Mucosa of stomach (tissue), 1 donor: ENCODE measurements around the gene MYCBP2.
"Not testable (repeated sequence)": the region's sequence is repeated elsewhere in the genome, so short reads cannot be mapped to it uniquely, and the experiment has no call there.

Experiments used
- H3K27me3 ChIP-seq: one replicate; pipeline ENCODE4 v1.7.0; 2013; ENCODE audit warnings: mild to moderate bottlenecking, low read length; ENCODE audit not compliant: control insufficient read depth, insufficient read depth
- H3K36me3 ChIP-seq: one replicate; pipeline ENCODE4 v1.7.0; 2013; ENCODE audit warnings: low read length; ENCODE audit not compliant: control insufficient read depth, insufficient read depth
- H3K4me1 ChIP-seq: one replicate; pipeline ENCODE4 v1.7.0; 2013; ENCODE audit warnings: mild to moderate bottlenecking, low read length; ENCODE audit not compliant: control insufficient read depth, insufficient read depth
- H3K4me3 ChIP-seq: one replicate; pipeline ENCODE4 v1.7.0; 2013; ENCODE audit warnings: low read length
- H3K9ac ChIP-seq: one replicate; pipeline ENCODE4 v1.7.0; 2013; ENCODE audit warnings: mild to moderate bottlenecking, low read length, moderate library complexity
- H3K9me3 ChIP-seq: one replicate; pipeline ENCODE4 v1.7.0; 2013; ENCODE audit warnings: mild to moderate bottlenecking, low read length, moderate library complexity; ENCODE audit not compliant: control insufficient read depth
- donor health status: Pancreatic carcinoma.

MYCBP2 gene

GRCh38 chr13:77285098-77285497 lies 41.8 kb downstream of the MYCBP2 start:
- H3K27me3 ChIP-seq = no peaks in the 10 kb centered on the region
- no peaks in the 10 kb centered on the region for H3K4me1 ChIP-seq
- H3K4me3 ChIP-seq = no peak overlapping the region
- H3K36me3 ChIP-seq = no peaks in the 10 kb centered on the region
- no peaks in the 10 kb centered on the region for H3K9me3 ChIP-seq
- H3K9ac ChIP-seq = no peak overlapping the region

GRCh38 chr13:77274126-77274525 lies 52.8 kb downstream of the MYCBP2 start:
- H3K36me3 ChIP-seq = no peaks in the 10 kb centered on the region
- H3K9me3 ChIP-seq = no peaks in the 10 kb centered on the region
- H3K4me3 ChIP-seq = no peak overlapping the region
- H3K27me3 ChIP-seq = no peaks in the 10 kb centered on the region
- H3K4me1 ChIP-seq = no peaks in the 10 kb centered on the region
- no peak overlapping the region for H3K9ac ChIP-seq

- Histone ChIP-seq H3K36me3 (no peaks in the 10 kb centered on the region), H3K9ac (no peak overlapping the region), H3K4me1 (no peaks in the 10 kb centered on the region), H3K4me3 (no peak overlapping the region), H3K27me3 (no peaks in the 10 kb centered on the region), H3K9me3 (no peaks in the 10 kb centered on the region)
Measured at GRCh38 chr13:77269141-77269540, 57.8 kb downstream of the MYCBP2 start.

GRCh38 chr13:77267362-77267761 lies 59.5 kb downstream of the MYCBP2 start:
- H3K36me3 ChIP-seq = no peaks in the 10 kb centered on the region
- no peak overlapping the region for H3K4me3 ChIP-seq
- H3K9ac ChIP-seq = no peak overlapping the region
- no peaks in the 10 kb centered on the region for H3K4me1 ChIP-seq
- H3K27me3 ChIP-seq = no peaks in the 10 kb centered on the region
- H3K9me3 ChIP-seq = no peaks in the 10 kb centered on the region

- Histone ChIP-seq H3K36me3 (no peaks in the 10 kb centered on the region), H3K27me3 (no peaks in the 10 kb centered on the region), H3K4me1 (no peaks in the 10 kb centered on the region), H3K9ac (no peak overlapping the region), H3K4me3 (no peak overlapping the region), H3K9me3 (no peaks in the 10 kb centered on the region)
Measured at GRCh38 chr13:77265336-77265735, 61.6 kb downstream of the MYCBP2 start.

- H3K4me3 ChIP-seq = no peak overlapping the region
- H3K27me3 ChIP-seq = no peaks in the 10 kb centered on the region
- H3K36me3 ChIP-seq = no peaks in the 10 kb centered on the region
- no peak overlapping the region for H3K9ac ChIP-seq
- no peaks in the 10 kb centered on the region for H3K4me1 ChIP-seq
- H3K9me3 ChIP-seq = no peaks in the 10 kb centered on the region
Measured at GRCh38 chr13:77262198-77262597, 64.7 kb downstream of the MYCBP2 start.

- H3K9me3 ChIP-seq = no peaks in the 10 kb centered on the region
- no peak overlapping the region for H3K4me3 ChIP-seq
- no peak overlapping the region for H3K9ac ChIP-seq
- no peaks in the 10 kb centered on the region for H3K27me3 ChIP-seq
- H3K4me1 ChIP-seq = no peaks in the 10 kb centered on the region
- no peaks in the 10 kb centered on the region for H3K36me3 ChIP-seq
Measured at GRCh38 chr13:77250975-77251374, 75.9 kb downstream of the MYCBP2 start.

- H3K4me1 ChIP-seq, H3K9ac ChIP-seq, H3K36me3 ChIP-seq, H3K4me3 ChIP-seq, H3K9me3 ChIP-seq, H3K27me3 ChIP-seq: not testable (repeated sequence)
Measured at GRCh38 chr13:77245224-77245623, 81.7 kb downstream of the MYCBP2 start.

- no peak overlapping the region for H3K4me3 ChIP-seq
- no peaks in the 10 kb centered on the region for H3K36me3 ChIP-seq
- no peaks in the 10 kb centered on the region for H3K9me3 ChIP-seq
- no peak overlapping the region for H3K9ac ChIP-seq
- no peaks in the 10 kb centered on the region for H3K4me1 ChIP-seq
- no peaks in the 10 kb centered on the region for H3K27me3 ChIP-seq
Measured at GRCh38 chr13:77239312-77239711, 87.6 kb downstream of the MYCBP2 start.

- Histone ChIP-seq H3K9ac (no peak overlapping the region), H3K9me3 (no peaks in the 10 kb centered on the region), H3K27me3 (no peaks in the 10 kb centered on the region), H3K4me1 (no peaks in the 10 kb centered on the region), H3K4me3 (no peak overlapping the region), H3K36me3 (no peaks in the 10 kb centered on the region)
Measured at GRCh38 chr13:77235456-77236022, 91.4 kb downstream of the MYCBP2 start.

GRCh38 chr13:77233159-77233558 lies 93.7 kb downstream of the MYCBP2 start:
- H3K9me3 ChIP-seq = no peaks in the 10 kb centered on the region
- H3K4me1 ChIP-seq = no peaks in the 10 kb centered on the region
- H3K4me3 ChIP-seq = no peak overlapping the region
- no peaks in the 10 kb centered on the region for H3K27me3 ChIP-seq
- H3K36me3 ChIP-seq = no peaks in the 10 kb centered on the region
- H3K9ac ChIP-seq = no peak overlapping the region

GRCh38 chr13:77230560-77230959 lies 96.3 kb downstream of the MYCBP2 start:
- Histone ChIP-seq H3K27me3 (no peaks in the 10 kb centered on the region), H3K4me3 (no peak overlapping the region), H3K4me1 (no peaks in the 10 kb centered on the region), H3K9ac (no peak overlapping the region), H3K36me3 (no peaks in the 10 kb centered on the region), H3K9me3 (no peaks in the 10 kb centered on the region)

GRCh38 chr13:77225946-77226345 lies 100.9 kb downstream of the MYCBP2 start:
- Histone ChIP-seq H3K9me3 (no peaks in the 10 kb centered on the region), H3K27me3 (no peaks in the 10 kb centered on the region), H3K36me3 (no peaks in the 10 kb centered on the region), H3K4me3 (no peak overlapping the region), H3K4me1 (no peaks in the 10 kb centered on the region), H3K9ac (no peak overlapping the region)
